ENCODE data around the gene CUL7. TPM values are rescaled to one million over a fixed set of nuclear protein-coding genes. Genes with fewer than 3 reads are reported as not detected.

CUL7 gene
- total and polyA plus RNA-seq, 10 of the 15 experiments (the other 5 are each of a cell fraction or from before 2014, with no cell fraction given): 0.66 to 18.4 (median 10.9) TPM

DNA sequence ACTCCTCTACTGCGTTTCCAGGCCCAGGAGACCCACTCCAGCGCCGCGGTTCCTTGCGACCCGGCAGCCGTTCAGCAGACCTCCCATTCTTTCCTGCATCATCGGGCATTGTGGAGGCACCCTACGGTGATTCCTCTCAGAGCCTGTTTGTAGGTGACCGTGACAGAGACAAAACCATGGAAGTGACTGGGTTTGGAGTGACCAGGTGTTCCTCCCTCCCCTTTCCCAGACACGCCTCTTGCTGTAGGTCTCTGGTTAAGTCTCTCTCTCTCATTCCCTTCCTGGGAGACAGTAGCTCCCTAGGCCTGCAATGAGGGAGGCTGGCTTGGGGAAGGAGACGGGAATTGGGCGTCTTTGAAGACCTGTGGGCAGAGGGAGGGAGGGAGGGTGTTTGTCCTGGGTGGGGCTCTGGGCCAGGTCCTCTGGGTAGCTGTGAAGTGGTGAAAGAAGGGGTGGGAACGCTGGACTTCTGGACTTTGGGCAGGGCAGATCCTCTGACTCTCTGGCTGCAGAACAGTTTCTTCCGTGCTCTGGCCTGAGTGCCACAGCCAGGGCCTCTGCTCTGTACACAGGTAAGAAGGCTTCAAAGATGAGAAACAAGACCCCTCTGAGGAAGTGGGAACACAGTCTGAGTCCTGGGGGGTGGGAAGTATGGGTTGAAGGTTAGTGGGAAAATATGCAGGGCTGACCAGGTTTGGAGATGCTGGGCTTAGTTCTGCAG lies 6.5 kb upstream of the CUL7 start:
- Histone ChIP-seq H2AFZ (ENCODE audit: control insufficient read depth, low read depth, low read length) (peak overlapping the region; percentile 100), H3K27ac (ENCODE audit: control insufficient read depth, insufficient read depth) (peak overlapping the region; percentile 87), H3K4me3 (peak overlapping the region; percentile 79), H3K4me2 (ENCODE audit: control insufficient read depth, insufficient read depth) (peak overlapping the region; percentile 97), H3K4me1 (ENCODE audit: control insufficient read depth, insufficient read depth, low read length) (peaks cover 3% of the 10 kb centered on the region; the same call in 1 of the 2 replicates), H3K36me3 (ENCODE audit: control insufficient read depth in 2 of 2, insufficient read depth in 2 of 2, low read length in 1 of 2) (no peaks in the 10 kb centered on the region; a peak in 2 of 4 replicates), H3K79me2 (ENCODE audit: control insufficient read depth, insufficient read depth, low read length) (peaks cover 15% of the 10 kb centered on the region), H4K20me1 (ENCODE audit: control insufficient read depth, insufficient read depth) (no peaks in the 10 kb centered on the region), H3K27me3 (replicated peaks in 1 of 2; ENCODE audit: control insufficient read depth in 2 of 2, insufficient read depth in 2 of 2, low read length in 1 of 2) (no peaks in the 10 kb centered on the region), H3K9me3 (replicated peaks; ENCODE audit: control insufficient read depth, insufficient read depth, low read length) (no peaks in the 10 kb centered on the region), H3K9ac (ENCODE audit: control insufficient read depth, insufficient read depth, low read length) (peak overlapping the region; percentile 83)
- ChIA-PET CTCF (interaction anchor here (1.4 kb wide), 1 partner anchor 84 kb away, joined by 4 read pairs; no protein-coding TSS in a partner anchor), POLR2A (interaction anchor here (0.5 to 2.5 kb wide), 8 partner anchors 37 to 314 kb away, joined by 3 to 19 read pairs (median 7); partner anchors contain the start of genes CUL9, KLHDC3, MEA1 and PEX6), RAD21 (ENCODE audit: unreplicated experiment) (interaction anchor here (0.8 to 3.0 kb wide), 5 partner anchors 9 to 84 kb away, joined by 3 to 16 read pairs (median 5); partner anchors contain the start of genes KLHDC3 and MEA1), SMC1A (ENCODE audit: uncharacterized antibody, unreplicated experiment) (interaction anchor here (1.4 to 1.6 kb wide), 2 partner anchors 86 to 147 kb away, joined by 3 to 6 read pairs; no protein-coding TSS in a partner anchor)
- DNase-seq (ENCODE audit: low read depth, low spot score): no peak
- intact Hi-C loops (cut with micrococcal nuclease; ENCODE audit: unreplicated experiment): no loop called here
- FAIRE-seq: no peak
- no peak for ATAC-seq
- 10% methylated on average over 13 of the region's 15 CpGs for WGBS (ENCODE audit: insufficient coverage, insufficient replicate concordance, low lambda C conversion rate, missing lambda C conversion rate)
- in situ Hi-C loops (cut with MboI): no loop called here
- TF ChIP-seq, protein P1, sequence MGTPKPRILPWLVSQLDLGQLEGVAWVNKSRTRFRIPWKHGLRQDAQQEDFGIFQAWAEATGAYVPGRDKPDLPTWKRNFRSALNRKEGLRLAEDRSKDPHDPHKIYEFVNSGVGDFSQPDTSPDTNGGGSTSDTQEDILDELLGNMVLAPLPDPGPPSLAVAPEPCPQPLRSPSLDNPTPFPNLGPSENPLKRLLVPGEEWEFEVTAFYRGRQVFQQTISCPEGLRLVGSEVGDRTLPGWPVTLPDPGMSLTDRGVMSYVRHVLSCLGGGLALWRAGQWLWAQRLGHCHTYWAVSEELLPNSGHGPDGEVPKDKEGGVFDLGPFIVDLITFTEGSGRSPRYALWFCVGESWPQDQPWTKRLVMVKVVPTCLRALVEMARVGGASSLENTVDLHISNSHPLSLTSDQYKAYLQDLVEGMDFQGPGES (IDR thresholded peaks at IDR 0.05): no peak
- TF ChIP-seq DPF2 (IDR thresholded peaks at IDR 0.05): 0 out of 2 replicates have a peak, but pooled peaks have one; percentile 4
- TF ChIP-seq CBX3 (IDR thresholded peaks at IDR 0.05; ENCODE audit: borderline replicate concordance, low read depth): no peak
- TF ChIP-seq MEF2B (IDR thresholded peaks at IDR 0.05; ENCODE audit: partially characterized antibody, poor library complexity, severe bottlenecking): no peak
- no peak for TF ChIP-seq POLR2AphosphoS2 (IDR thresholded peaks at IDR 0.05; ENCODE audit: low read depth, low read length)
- TF ChIP-seq LARP7 (IDR thresholded peaks at IDR 0.05): 0 out of 2 replicates have a peak, but pooled peaks have one; percentile 18
- no peak for TF ChIP-seq SMAD1 (IDR thresholded peaks at IDR 0.05; ENCODE audit: low read depth, partially characterized antibody)
- BruUV-seq (replicated peaks): TSS peak; percentile 72

Measured in GM12878 (cell line).